Measurements from ENCODE around the gene SH3PXD2B. TPM values are rescaled to one million over a fixed set of nuclear protein-coding genes. Genes with fewer than 3 reads are reported as not detected.

SH3PXD2B gene
- total RNA-seq, 1 experiment from 2014 or later: 18.5 TPM

- DNase-seq (ENCODE audit: low read depth): no peak
Measured at GRCh38 chr5:172436879-172437369, 17.4 kb downstream of the SH3PXD2B start.

GRCh38 chr5:172436078-172436878 lies 18.0 kb downstream of the SH3PXD2B start:
- no peak for DNase-seq (ENCODE audit: low read depth)

- DNase-seq (ENCODE audit: low read depth): no peak
Measured at GRCh38 chr5:172435362-172436077, 18.8 kb downstream of the SH3PXD2B start.

GRCh38 chr5:172434251-172434650 lies 20.1 kb downstream of the SH3PXD2B start:
- no peak for DNase-seq (ENCODE audit: low read depth)

- no peak for DNase-seq (ENCODE audit: low read depth)
Measured at GRCh38 chr5:172433513-172433912, 20.8 kb downstream of the SH3PXD2B start.

- no peak for DNase-seq (ENCODE audit: low read depth)
Measured at GRCh38 chr5:172433071-172433470, 21.3 kb downstream of the SH3PXD2B start.

GRCh38 chr5:172430354-172430753 lies 24.0 kb downstream of the SH3PXD2B start:
- no peak for DNase-seq (ENCODE audit: low read depth)

- DNase-seq (ENCODE audit: low read depth): peak; percentile 86
Measured at GRCh38 chr5:172429201-172429940, 25.0 kb downstream of the SH3PXD2B start.

- DNase-seq (ENCODE audit: low read depth): no peak
Measured at GRCh38 chr5:172428224-172429166, 25.8 kb downstream of the SH3PXD2B start.

GRCh38 chr5:172427202-172427601 lies 27.1 kb downstream of the SH3PXD2B start:
- DNase-seq (ENCODE audit: low read depth): no peak

GRCh38 chr5:172426086-172426485 lies 28.2 kb downstream of the SH3PXD2B start:
- DNase-seq (ENCODE audit: low read depth): no peak

GRCh38 chr5:172425402-172425801 lies 28.9 kb downstream of the SH3PXD2B start:
- DNase-seq (ENCODE audit: low read depth): no peak

- DNase-seq (ENCODE audit: low read depth): no peak
Measured at GRCh38 chr5:172424808-172425207, 29.5 kb downstream of the SH3PXD2B start.

- peak; percentile 88 for DNase-seq (ENCODE audit: low read depth)
Measured at GRCh38 chr5:172424111-172424490, 30.2 kb downstream of the SH3PXD2B start.

- DNase-seq (ENCODE audit: low read depth): no peak
Measured at GRCh38 chr5:172423379-172424110, 30.8 kb downstream of the SH3PXD2B start.

- DNase-seq (ENCODE audit: low read depth): no peak
Measured at GRCh38 chr5:172422255-172422654, 32.1 kb downstream of the SH3PXD2B start.

- DNase-seq (ENCODE audit: low read depth): no peak
Measured at GRCh38 chr5:172421020-172421419, 33.3 kb downstream of the SH3PXD2B start.

- DNase-seq (ENCODE audit: low read depth): peak; percentile 63
Measured at GRCh38 chr5:172420235-172420939, 33.9 kb downstream of the SH3PXD2B start.

Measured in RPMI7951 (cell line).